Muscle of back (tissue), 11 donors: ENCODE measurements around the gene PPP2R2B. TPM values are rescaled to one million over a fixed set of nuclear protein-coding genes. Genes with fewer than 3 reads are reported as not detected.

Experiments used
- DNase-seq, 3 donors: peaks; one replicate each; pipeline versions ENCODE4 v3.0.0 to v3.0.0-alpha.2; 2013
- polyA plus RNA-seq, 10 donors: library from polyadenylated mRNA; unstranded; fragments of 120-200 nt; gene quantifications; one replicate each; pipeline ENCODE4 v1.2.1, GENCODE V29; 2013; ENCODE audit not compliant: insufficient read length in 10 of 10

PPP2R2B gene
- polyA plus RNA-seq, 10 donors = 0.83 to 6.8 (median 3.2) TPM

DNA sequence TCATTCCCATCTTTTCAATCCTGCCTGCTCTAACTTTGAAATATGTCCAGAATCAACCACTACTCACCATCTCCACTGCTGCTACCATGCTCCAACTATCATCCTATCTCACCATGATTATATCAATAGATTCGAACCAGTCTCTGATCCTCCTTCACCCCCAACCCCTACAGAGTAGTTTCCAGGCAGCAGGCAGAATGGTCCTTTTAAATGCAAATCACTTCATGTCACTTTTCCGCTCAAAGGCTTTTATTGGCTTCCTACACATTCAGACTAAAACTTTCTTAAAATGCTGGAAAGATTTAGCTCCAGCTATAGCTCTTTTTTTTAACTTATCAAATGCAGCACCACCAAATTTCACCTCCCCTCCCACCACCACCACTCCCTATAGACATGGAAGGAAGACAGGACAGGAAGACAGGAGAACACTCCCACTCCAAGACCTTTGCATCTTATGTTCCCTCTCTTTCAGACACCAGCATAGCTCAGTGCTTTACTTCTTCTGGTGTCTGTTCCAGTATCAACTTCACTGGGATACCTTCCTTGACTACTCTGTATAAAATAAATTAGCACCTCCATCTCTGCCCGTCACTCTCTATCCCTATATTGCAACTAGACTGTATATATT is 9.9 kb upstream of the PPP2R2B start:
- DNase-seq = no peak

DNA sequence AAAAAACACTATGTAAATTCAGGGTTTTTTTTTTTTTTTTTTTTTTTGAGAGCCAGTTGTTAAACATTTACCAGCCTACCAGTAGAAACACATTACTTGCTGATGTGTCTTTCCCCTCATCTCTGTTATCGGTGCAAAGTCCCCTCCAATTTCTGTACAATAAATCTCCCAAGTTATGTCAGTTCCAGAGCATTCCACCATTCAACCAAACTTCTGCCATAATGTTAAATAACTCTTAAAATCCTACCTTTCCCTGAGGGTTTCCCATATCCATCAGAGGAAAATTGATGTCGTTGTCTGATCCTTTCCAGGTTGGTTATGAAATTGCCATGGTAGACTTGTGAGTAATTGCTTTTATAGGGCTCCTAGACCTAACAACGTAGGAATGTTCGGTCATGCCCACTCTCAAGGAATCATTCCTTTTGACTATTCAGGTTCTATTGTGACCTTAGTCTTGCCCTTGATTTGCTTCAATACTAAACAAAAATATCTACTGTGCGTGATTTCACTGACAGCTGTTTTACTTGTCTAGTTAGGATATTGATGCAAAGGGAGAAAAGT is 5.6 kb upstream of the PPP2R2B start:
- DNase-seq = no peak

DNA sequence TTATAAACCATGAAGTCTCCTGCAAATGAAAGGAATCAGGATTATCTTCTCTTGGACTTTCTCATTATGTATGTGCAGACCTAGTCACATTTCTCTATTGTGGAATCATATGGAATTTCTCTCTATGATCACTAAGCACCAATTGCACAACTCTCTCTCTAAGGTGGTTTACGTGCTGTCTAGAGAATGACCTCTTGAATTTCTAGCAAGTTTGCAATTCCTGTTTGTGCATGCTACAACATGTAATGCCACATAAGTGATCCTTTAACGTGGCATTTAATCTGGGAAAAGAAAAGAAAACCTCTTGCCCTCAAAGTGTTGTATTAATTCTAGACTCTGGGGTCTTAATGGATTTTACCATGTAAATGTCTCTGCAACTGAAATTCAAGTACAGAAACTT is 5.0 kb upstream of the PPP2R2B start:
- no peak for DNase-seq

DNA sequence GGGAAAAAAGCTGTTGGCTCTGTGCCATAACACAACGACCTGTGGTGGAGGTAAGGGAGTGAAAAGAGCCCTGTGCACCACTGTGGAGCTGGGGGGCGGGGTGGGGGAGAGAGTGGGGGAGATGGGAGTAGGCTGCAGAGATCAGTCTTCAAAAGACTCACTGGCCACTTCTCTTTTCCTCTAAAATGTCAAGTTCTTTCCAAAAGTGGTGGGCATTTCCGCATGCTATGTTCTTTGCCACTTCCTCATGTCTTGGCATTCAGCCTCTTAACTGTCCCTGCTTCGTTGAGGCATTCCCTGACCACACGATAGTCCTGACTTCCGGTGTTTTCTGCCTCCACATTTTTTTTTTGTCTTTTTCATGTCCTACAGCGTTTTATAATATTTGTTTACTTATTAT is 2.4 kb upstream of the PPP2R2B start:
- no peak for DNase-seq

DNA sequence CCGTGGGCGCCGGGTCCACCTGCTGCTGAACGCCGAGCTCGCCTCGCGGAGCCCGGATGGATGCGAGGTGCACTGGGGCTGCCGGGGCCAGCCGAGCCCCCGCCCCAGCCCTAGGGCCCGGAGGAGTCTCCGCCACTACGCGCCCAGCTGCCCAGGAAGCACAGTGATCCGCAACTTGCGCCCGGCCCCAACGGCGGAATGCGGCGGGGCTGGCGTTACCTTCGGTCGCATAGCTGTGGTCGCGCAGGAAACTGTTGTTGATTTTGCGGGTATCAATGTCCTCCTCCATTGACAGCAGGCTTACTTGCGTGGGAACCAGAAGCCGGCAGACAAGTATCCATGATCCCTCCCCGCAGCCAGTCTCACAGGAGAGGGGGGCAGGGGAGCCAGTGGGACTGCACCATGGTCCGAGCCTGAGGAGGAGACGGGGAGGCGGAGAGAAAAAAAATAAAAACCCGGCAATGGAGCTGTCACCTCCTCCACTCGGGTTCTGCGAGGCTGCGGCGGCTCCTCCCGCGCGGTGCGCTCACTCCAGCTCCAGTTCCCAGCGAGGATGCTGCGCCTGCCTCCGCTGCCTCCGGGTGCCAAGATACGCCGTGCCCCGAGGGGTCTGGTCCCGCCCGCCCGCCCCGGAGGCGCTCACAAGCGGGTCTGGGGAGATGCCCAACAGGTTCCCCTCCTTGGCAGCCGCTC is 628 bp downstream of the PPP2R2B start:
- DNase-seq = peak in 2 of 3 donors; percentile 6 to 54

DNA sequence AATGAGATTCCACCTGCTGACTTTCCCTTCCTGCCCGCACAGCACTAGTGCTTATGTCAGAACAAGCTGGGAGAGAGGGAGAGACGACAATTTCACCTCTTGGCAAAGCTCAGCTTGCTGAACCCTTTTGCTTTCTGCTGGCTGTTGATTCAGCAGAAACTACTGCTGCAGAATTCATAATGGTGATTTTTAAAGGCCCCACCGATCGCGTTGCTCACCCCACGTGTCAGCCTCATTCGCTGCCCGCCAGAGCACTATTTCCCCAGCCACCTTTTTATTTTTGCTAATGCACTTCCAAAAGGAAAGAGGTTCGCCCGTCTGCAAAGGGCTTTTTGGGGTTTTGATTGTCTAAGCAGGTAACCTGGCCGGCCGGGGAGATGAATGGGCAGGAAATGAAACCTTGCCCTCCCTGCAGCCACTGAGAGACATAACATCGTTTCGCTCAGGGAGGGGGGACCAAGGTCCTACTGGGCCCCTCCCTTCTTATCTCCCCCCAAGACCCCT is 1.3 kb downstream of the PPP2R2B start:
- peak in 1 of 3 donors; percentile 11 for DNase-seq

DNA sequence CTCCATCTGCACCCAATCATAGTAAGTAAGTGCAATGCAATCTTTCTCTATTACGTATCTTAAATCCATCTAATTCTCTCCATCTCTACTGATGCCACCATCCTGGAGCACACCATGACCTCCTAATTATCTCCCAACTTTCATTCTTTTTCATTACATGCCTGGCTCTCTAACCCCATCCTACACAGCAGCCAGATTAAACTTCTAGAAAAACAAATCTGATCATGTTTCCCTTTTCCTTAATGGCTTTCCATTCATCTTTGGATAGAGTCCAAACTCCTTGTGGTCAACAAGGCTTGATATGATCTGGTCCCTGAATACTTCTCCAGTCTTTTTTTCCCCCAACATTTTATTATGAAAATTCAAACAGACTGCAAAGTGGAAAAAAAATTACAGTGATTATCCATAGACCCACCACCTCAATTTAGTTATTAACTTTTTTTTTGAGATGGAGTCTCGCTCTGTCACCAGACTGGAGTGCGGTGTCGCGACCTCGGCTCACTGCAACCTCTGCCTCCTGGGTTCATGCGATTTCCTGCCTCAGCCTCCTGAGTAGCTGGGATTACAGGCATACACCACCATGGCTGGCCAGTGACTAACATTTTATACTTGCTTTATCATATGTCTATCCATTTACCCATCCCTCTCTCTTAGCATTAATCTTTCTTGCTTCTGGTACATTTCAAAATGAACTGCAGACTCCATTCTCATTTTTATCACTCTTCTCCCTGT is 5.2 kb downstream of the PPP2R2B start:
- no peak for DNase-seq

DNA sequence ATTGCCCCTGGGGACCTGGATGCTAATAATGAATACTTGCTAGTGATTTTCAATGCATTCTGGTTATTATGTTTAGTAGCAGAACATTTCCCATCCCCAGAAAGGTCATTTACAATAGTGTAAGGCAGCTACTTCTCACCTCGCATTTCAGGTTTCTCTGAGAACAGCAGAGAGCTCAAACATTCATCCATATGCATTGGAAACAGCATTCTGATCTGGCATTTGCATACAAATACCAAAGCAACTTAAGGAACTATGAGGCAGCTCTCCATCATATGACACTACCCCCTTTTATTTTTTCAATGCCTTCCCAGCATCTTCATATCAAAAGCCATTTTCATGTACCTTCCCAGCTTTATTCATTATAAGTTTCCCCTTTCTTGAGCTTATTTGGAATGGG is 6.4 kb downstream of the PPP2R2B start:
- DNase-seq = no peak

DNA sequence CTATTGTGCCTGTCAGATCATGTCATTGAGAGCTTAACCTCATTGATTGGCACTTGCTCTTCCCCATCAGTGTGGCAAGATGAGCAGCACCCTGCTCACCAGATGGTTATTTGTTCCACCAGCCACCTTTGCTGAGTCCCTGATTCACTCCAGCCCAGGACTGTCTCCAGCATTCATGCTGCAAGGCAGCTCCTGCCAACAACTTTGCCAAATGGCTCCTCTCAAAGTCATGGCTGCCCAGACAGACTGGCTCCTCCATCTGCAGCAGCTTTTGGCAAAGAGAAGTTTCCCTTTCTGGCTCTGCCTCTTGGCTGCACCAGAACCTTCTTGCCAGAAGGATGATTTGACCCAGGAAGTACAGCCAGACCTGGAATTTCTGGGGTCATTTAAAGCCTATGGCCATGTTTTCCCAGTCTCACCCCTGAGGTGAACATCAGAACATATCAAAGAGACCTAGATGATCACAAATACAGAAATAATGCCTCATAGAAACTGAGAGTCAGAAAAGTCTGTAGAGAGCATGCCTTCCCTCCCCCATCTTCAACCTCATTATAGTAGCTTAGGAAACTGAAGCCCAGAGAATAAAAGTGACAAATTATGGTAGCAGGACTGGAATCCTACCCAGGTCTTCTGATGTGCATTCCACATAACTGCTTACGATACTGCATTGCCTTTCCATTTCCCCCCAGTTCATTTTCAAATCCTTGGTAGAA is 10.4 kb downstream of the PPP2R2B start:
- DNase-seq = no peak

DNA sequence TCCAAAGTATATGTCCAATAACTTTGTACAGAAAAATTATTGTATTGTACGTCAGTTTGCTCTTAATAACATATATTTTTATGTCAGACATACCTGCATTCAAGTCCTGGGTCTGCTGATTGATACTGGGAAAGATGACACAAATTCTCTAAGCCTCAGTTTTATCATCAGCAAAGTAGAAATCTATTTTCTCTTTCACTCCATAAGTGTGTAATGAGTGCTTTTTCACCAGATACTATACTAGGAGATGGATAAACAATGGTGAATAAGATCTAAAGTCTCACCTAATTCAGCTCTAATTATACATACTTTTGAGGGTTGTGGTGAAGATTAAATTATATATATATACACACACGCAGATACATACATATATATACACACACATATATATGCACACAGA is 12.3 kb downstream of the PPP2R2B start:
- no peak for DNase-seq

DNA sequence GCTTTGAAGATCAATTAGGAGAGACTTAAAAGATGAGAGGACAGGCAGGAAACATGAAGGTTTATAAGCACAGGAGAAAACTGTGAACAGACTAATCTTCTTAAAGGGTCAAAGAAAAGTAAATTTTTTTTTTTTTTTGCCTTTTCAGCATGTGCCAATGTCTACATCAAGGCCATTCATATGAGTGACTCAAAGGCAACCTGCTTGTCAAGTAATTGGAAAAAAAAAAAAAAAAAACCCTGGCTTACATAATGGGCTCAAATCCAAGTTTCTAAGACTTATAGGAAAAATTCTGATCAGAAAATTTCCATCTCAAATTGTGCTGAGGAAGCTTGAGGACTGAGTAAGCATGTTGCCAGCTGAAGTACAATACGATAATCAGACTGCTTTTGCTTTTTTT is 15.9 kb downstream of the PPP2R2B start:
- peak in 1 of 3 donors; percentile 3 for DNase-seq

DNA sequence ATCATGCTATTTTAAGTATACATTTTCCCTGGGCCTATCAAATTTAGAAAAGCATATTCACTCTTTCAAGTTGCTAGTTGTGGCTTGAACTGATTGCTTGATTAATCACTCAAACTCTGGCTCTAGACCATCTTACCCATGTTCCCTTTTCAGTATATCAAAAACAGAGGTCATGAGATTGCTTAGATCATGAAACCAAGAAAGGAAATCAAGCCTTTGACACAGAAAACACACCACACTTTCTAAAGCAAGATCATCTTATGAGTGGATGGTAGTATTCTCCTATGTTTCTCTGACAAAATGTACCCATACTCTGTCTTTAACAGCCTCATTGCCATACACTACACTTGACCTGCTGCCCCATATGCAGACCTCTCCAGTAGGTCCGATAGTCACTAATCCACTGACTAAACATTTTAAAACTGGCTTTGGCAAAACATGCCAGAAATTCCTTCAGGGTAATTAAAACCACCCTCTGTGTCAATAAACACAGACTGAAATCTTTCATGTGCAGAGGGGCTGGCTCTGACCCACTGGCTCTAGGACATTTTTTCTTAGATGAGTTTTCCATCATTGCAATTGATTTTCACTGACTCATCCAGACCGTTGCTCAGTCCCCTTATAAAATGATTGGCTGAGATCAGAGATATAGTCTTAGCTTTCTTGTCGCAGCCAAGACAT is 18.2 kb downstream of the PPP2R2B start:
- DNase-seq = no peak

DNA sequence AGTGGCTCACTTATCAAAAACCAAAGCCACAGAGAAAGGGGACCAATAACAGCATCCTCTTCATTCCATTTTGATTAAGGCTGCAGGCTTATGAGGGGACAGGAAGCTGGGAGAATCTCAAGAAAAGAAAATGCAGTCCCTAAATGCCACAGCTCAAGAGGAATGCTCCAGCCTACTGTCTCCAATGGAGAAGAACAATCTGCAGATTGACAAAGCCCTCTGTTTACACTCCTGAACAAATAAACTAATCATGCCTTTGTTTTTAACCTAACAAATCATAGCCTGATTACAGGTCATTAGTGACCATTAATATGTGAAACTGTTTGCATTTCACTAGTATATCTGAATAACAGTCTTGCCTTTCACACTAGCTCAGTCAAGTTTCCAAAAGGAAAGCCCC is 26.5 kb downstream of the PPP2R2B start:
- DNase-seq = no peak

DNA sequence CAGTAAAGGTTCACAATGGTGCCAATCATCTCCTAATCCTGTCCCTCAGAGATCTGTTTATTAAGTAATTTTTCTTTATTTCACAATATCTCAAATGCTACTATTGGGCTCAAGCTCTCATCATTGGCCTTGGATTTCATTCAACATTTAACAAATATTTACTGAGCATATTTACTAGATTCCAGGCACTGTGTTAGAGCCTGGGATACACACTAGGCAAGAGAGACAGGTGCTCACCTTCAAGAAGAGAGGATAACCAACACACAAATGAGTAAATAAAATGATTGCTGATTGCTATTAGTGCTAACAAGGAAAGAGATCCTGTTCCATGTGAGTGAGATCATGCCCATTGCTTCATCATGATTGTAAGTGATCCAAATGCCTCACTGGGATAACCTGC is 27.4 kb downstream of the PPP2R2B start:
- DNase-seq = no peak

DNA sequence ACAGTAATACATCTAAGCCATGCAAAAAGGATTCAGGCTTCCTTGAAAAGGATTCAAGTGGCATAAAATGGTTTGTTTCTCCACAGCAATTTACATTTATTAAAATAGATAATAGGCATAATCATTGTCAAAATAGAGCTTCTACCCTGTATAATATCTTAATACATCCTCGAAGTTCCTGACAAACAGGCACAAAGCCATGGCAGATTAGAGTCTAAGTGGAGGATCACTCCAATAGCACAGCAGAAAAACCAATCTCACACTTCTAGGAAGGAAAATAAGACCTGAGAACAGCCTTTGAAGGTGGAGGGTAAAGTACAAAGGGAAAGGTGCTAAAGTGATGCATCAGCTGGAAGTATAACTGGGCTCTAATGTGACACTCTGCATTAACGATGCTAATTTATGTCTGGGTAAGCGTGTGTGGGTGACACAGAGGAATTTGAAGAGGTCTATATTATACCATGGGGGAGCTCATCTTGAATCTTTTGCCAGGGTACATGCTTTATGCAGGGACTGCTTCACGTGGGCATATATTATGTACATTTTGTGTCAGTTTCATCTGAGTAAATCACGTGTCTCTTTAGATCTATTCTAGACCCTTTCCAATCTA is 28.8 kb downstream of the PPP2R2B start:
- DNase-seq = no peak

DNA sequence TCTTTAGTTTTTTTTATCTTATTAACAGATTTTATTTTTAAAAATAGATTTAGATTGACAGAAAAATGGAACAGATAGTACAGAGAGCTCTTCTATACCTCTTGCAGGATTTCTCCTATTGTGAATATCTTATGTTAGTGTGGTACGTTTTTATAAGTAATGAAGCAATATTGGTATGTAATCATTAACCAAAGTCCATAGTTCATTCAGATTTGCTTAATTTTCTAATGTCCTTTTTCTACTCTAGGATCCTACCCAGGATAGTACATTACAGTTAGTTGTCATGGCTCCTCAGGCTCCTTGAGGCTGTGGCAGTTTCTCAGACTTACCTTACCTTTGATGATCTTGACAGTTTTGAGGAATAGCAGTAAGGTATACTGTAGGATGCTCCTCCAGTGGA is 30.4 kb downstream of the PPP2R2B start:
- no peak for DNase-seq

DNA sequence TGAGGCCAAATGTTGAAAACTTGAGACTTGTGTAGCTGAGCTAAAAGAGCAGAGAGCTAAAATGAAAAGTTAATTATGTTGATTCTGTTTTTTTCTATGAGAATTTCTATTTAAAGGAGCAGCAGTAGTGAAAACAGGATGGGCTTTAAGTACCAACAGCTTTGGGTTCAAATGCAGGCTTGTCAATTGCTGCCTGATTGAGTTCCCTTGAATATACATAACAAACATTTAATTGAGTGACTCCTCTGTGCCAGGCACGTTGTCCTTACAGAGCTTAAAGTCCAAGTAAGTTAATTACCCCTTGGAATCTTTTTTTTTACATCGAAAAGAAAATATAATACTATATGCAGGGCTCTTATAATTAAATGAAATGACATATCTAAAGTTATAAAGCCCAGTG is 38.5 kb downstream of the PPP2R2B start:
- DNase-seq = no peak

DNA sequence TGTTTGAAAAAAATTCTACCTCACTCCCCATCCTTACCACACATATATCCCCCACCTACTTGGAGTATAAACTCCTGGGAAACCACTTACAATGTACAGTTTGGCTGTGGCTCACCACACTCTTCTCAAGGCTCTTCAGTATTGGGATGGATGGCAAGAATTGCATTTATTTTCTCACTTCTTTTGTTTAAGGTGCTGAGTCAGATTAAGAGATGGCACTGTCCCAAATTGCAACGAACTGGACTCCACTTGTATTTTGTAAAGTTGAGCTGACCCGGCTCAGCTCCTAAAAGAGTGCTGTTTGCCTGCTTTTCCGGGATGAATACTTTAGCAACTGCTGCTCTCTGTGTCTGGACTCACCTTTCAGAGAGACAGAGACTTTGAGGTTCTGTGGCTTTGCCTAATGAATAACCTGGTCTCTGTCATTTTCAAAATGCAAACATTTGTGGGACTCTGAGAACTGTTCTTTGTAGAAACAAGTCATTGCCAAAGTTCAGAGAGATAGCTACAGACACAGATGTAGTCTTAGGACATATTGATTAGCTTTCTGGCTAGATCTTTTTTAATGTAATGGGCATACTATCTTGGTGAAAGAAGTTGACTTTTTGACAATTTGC is 42.2 kb downstream of the PPP2R2B start:
- DNase-seq = no peak

DNA sequence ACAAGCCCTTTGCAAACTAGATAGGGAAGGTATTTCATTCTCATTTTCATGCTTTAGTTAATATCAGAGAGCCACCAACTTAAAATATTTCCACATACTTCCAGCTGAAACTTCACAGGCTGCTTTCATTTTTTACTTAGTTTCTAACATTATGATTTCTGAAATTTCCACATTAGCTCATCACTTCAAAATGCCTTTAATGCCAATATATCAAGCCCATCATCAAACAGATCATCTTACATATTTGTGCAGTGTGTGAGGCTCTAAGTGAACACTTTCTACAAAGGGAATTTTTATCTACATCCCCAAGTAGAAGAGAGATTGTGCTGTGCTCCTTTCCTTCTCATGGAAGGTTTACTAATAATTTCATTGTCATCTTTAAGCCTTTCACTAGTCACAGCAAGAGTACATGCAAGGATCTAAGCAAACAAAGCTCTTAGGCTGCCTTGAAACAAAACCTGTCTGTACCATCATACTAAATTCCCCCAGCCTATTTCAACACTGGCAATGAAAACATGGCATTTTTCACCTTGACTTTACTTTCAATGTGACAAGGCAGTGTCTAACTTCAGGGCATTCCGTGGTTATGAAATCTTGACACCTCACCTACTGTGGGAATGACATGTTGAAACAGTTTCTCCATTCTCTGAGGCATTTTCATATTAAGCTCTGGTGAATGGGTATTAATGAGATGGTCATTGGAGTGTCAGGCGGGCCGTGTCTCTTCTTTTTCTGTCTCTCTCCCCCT is 45.4 kb downstream of the PPP2R2B start:
- DNase-seq = no peak

DNA sequence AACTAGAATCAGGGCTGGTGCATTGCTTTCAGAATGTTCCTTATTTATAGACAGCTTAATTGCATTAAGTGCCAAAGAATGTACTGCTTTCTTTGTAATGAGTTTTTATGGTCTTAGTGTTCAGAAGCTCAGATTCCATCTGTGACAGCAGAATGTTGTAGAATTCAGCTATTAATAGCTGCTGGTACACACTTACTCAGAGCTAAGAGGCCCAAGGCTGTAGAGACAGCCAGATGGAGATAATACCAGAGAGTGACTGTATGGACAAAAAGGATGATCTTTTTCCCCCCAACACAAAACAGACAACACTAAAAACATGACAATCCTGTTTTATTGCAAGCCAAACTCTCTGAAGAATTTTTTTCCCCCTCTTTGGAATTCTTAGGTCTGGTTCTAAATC is 50.2 kb downstream of the PPP2R2B start:
- DNase-seq = no peak
